GM19025 (cell line): Measurements from ENCODE around the gene AHSP.
"Not testable (repeated sequence)": the region's sequence is repeated elsewhere in the genome, so short reads cannot be mapped to it uniquely, and the experiment has no call there.

Experiments used
- ATAC-seq: cut with Tn5 transposase; IDR thresholded peaks from one replicate; pipeline ENCODE4 v1.9.1; 2021; ENCODE audit warnings: mild to moderate bottlenecking, low read depth, moderate library complexity; ENCODE audit not compliant: unreplicated experiment

AHSP gene

GRCh38 chr16:31499928-31500327, 27.8 kb upstream of the AHSP start:
- ATAC-seq, result no peak

GRCh38 chr16:31501226-31501965, 26.3 kb upstream of the AHSP start:
- ATAC-seq, result no peak

DNA sequence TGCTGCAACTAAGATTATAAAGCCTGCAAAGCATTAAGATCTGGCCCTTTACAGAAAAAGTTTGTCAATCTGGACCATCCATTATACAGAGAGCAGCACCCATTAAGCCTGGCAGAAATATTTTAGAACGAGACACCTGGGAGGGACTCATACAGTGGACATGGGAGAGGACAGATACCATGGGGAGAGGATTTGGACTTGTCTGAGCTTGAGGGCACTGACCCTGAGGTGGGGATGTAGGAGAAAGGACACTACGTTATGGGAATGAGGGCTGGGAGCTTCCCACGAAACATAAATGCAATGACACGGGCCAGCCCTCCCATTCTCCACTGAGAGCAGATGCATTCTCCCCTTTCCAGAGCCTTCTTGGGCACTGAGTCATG, 25.7 kb upstream of the AHSP start:
- ATAC-seq, result no peak

DNA sequence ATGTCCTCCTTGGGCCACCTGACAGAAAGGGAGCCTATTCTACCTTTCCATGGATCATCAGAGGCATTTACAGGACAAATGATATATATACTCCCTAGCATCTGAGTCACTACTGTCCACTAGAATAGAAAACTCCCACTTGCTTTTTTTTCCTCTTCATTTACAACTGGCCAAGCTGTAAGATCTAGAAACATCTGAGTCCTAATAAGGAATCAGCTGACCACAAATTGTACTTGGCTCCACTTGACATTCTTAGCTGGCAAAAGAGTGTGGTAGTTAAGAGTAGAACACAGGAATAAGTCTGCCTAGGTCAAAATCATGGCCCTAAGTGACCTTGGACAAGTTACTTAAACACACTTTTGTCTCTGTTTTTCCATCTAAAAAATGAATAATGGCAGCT, 24.7 kb upstream of the AHSP start:
- ATAC-seq, result no peak

DNA sequence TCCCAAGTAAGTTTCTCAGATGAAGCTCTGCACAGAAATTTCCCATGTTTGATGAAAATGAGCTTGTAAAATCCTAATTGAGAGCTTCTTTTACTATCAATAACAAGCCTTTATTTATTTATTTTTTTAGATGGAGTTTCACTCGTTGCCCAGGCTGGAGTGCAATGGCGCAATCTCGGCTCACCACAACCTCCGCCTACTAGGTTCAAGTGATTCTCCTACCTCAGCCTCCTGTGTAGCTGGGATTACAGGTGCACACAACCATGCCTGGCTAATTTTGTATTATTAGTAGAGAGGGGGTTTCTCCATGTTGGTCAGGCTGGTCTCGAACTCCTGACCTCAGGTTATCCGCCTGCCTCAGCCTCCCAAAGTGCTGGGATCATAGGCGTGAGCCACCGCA, 24.1 kb upstream of the AHSP start:
- ATAC-seq, result not testable (repeated sequence)

GRCh38 chr16:31504159-31504558, 23.5 kb upstream of the AHSP start:
- ATAC-seq, result no peak

DNA sequence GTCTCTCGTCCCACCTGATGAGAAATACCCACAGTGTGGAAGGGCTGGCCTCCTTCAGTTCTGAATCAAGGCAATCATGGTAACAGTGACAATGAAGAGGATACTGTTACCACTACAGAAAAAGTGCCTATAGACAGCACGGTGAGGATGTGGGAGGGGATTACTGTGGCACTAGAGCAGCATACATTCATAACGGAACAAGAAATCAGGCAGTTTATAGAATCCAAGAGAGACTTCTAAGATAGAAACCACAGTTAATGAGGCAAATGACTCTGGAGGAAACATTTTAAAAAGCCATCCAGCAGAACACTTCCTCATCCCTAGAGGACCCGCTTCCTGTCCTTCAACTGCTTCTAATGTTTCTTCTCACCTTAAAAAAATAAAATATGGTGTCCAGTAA, 22.2 kb upstream of the AHSP start:
- ATAC-seq, result no peak

DNA sequence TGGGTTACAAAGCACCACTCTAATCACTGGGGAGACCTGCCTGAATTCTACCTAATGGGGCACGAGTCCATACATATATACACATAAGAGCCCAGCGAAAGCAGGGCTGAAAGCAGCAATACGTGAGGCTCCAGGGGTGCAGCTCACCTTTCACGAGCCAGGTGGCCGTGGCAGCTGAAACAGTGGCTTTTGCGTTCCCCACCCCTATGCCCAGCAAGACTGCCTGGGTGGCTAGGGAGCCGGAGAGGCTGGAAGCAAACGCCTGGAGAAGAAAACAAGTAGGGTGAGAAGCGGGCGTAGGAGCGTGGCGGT, 20.1 kb upstream of the AHSP start:
- ATAC-seq, result no peak

DNA sequence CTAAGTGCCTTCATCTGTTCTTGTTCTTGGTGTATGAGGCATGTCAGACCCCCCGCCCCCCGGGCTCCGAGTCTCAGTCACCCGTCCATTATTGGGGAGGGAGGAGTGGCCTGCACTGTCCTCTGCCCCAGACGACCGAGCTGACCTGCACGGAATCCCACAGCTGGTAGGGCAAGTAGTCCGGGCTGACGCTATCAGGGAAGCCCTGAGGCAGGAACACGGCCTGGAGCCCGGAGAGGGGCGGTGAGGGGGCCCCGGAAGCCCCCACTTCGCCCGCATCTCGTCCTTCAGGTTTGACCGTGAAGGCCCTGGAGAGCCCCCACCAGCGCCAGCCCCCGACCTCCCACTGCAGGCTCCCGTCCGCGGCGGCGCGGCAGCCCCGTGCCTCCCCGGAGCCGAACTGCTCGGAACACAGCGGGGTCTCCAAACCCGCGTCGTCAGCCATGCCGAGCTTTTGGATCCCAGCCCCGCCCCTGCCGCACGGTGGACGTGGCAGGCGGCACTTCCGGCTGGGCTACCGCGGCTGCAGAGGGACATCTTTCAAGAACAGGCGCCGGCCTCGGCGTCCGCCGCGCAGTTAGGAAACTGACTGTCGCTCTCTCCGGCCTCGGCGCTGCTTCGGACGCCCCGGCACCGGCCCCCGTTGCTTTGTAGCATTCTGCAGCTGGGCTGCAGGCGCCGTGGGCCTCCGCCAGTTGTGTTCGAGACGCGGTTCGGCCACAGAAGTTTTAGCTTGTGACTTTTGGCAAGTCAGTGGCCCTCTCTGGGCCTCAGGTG, 19.6 kb upstream of the AHSP start, which contains the start of gene RUSF1:
TSS of gene RUSF1 (minus strand) at position 463 of the 777 bp plus-strand sequence. CDS start at position 445, 18 bp downstream.
- peak; percentile 86 for ATAC-seq

DNA sequence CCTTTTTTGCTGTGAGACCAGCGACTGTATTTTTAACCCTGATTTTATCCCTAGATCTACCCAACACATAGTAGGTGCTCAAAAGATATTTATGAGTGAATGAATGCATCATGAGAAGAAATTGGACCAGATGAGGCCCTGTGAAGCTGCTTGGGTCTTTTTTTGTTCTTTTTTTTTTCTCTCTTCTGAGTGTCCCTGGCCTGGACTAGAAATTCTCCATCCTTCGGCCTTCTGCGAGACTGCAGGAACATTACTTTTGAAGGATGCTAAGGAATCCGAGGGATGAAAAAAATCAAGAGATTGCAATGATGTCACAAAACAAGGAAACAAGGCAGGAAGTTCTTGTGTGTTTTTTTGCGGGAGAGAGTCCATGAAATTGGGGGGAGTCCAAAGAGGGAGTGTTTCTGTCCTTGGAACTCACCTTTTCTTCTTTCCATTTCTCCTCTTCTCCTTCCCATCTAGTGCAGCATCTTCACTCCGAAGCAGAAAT, 18.9 kb upstream of the AHSP start:
- no peak for ATAC-seq

GRCh38 chr16:31513126-31513525, 14.6 kb upstream of the AHSP start:
- ATAC-seq, result no peak

DNA sequence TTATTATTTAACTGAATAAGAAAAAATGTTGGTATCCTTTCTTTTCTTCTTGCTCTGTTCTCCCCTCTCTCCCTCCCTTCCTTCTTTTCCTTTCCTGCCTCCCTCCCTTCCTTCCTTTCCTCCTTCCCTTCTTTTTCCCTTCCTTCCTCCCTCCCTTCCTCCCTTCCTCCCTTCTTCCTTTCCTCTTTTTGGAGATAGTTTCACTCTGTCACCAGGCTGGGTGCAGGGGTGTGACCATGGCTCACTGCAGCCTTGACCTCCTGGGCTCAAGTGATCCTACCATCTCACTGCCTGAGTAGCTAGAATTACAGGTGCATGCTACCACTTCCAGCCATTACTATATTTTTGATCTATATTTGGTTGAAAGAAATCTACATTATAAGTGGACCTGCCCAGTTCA, 13.8 kb upstream of the AHSP start:
- no peak for ATAC-seq

- no peak for ATAC-seq
Measured at GRCh38 chr16:31517800-31518402, 9.8 kb upstream of the AHSP start.

DNA sequence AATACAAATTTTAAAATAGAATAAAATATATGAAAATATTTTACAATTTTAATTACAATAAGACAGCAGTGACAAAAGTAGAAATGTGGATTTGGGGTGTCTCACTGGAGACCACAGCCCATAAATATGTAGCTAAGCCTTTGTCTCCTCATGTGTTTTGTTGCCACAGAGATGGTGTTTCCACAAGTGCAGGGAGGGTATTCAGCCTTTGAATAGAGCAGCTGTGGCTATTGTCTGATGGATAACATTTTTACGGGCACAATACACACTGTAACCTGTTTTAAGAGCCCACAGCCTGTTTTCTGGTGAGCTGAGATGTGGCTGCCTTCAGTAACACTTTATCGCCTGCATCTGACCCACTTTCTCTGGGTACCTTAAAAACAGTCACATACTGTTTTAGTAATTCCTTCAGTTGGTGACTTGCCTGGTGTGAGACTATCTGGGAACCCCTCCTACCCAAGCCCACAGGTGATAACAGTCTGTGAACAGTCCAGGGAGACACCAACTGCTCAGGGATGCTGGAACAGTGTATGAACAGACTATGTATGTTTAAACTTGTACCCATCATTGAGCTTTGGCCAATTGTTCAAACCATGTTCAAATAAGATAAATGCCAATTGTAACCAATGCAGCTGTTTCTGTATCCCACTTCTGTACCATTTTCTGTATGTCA, 7.8 kb upstream of the AHSP start:
- ATAC-seq, result no peak

GRCh38 chr16:31521368-31521767, 6.3 kb upstream of the AHSP start:
- no peak for ATAC-seq

- no peak for ATAC-seq
Measured at GRCh38 chr16:31522071-31522470, 5.6 kb upstream of the AHSP start.

- ATAC-seq, result not testable (repeated sequence)
Measured at GRCh38 chr16:31523768-31524167, 3.9 kb upstream of the AHSP start.

- no peak for ATAC-seq
Measured at GRCh38 chr16:31525113-31525512, 2.6 kb upstream of the AHSP start.

DNA sequence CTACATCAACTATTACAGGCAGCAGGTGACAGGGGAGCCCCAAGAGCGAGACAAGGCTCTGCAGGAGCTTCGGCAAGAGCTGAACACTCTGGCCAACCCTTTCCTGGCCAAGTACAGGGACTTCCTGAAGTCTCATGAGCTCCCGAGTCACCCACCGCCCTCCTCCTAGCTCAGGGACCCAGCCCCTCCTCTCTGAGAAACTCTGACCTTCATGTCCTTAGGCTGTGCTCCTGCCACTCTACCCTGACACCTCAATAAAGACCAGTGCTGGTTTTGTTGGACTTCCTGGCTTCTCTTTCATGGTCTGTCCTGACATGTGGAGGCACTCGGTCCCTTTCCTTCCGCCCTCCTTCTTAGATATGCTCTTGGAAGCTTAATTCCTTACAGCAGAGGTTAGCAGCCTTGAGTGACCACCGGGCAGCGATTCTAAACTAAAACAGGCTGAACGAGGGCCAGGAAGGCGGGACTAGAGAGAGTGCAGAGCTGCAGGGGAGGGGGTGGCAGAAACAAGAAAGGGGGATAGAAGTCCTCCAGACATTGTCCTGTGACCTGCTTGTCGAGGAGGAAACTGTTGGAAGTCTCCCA, 915 bp downstream of the AHSP start:
- ATAC-seq, result no peak

DNA sequence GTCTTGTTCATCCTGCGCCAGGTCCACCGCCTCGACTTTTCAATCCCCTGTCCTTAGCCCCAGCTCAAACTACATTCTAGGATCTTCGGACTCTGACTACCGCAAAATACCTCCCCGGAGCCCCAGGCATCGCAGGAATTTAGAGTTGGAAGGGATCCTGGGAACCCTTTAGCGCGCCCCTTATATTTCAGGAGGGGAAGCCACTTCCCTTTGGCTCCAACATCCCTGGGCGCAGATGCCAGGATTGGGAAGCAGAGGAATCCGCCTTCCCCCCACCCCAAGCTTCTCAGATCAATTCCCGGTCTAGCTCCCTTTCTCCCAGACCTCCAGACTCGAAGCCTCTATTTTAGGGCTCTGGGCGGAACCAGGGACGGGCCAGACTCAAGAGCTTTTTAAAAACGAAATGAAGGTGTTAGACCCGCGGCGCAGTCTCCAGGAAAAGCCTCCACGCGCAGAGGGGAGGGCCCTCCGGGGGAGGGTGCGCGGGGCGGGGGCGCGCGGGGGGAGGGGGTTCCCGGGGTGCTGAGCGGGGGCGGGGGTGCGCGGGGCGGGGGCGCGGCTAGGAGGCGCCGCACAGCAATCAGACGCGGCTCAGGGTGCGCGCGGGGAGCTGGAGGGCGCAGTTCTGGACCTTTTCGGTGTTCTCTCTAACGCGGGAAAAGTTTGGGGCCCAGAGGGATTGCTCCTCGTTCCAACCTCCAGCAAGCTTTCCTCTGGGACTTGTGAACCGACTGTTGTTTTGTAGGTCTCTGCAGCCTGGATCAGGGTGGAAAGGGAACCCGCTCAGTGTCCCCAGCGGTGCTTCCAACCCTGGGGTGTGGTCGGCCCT, 1.6 kb downstream of the AHSP start:
- no peak for ATAC-seq
